GM12878 (cell line): ENCODE measurements around the gene TMEM86A. TPM values are rescaled to one million over a fixed set of nuclear protein-coding genes. Genes with fewer than 3 reads are reported as not detected.

Source experiments
- ATAC-seq: fragments of 200-7000 bp; cut with Tn5 transposase; 3 replicates; pipeline ENCODE4 v1.9.1; 2020; ENCODE audit warnings: mild to moderate bottlenecking, moderate library complexity
- BruUV-seq: library from RNA; stranded (reverse); fragments of 400-500 nt; replicated peaks from 2 replicates; lab custom pipeline; 2021; lab: Mats Ljungman, UMichigan
- CTCF ChIA-PET: fragments of 300-600 bp; sonication (Branson Sonifier 250); formaldehyde crosslinking; extraction: SDS; loops from one replicate; lab custom pipeline; 2021; ENCODE audit warnings: inconsistent platforms; lab: Yijun Ruan, JAX
- POLR2A ChIA-PET: fragments of 350-600 bp; formaldehyde crosslinking; extraction: SDS; loops from one replicate; lab custom pipeline; 2021; ENCODE audit warnings: inconsistent platforms; lab: Charles Lee
- RAD21 ChIA-PET: fragments of 300-600 bp; sonication (Branson Sonifier 250); formaldehyde crosslinking; loops from one replicate; lab custom pipeline; 2023; ENCODE audit warnings: antibody characterized with exemption; ENCODE audit not compliant: unreplicated experiment; lab: Charles Lee
- SMC1A ChIA-PET: fragments of 300-600 bp; sonication (Branson Sonifier 250); formaldehyde crosslinking; loops from one replicate; lab custom pipeline; 2023; ENCODE audit not compliant: unreplicated experiment, uncharacterized antibody; lab: Charles Lee
- DNase-seq: peaks from one replicate; pipeline ENCODE4 v3.0.0-alpha.2; 2011; ENCODE audit warnings: low read depth, low spot score
- FAIRE-seq: peaks from 3 replicates; lab custom pipeline; 2011; peaks lifted over from hg19 to GRCh38; lab: Jason Lieb, UNC
- H2AFZ ChIP-seq: 2 replicates; pipeline ENCODE4 v1.6.0; 2011; ENCODE audit warnings: low read depth, low read length, control low read depth; ENCODE audit not compliant: control insufficient read depth
- H3K27ac ChIP-seq: 2 replicates; pipeline ENCODE4 v1.5.1; 2011; ENCODE audit warnings: control low read depth; ENCODE audit not compliant: control insufficient read depth, insufficient read depth
- H3K27me3 ChIP-seq, 2 experiments: replicated peaks in 1 of 2; 2 replicates each; pipeline versions ENCODE4 v1.6.0 to v1.6.1; 2011; ENCODE audit warnings: low read length in 1 of 2; ENCODE audit not compliant: control insufficient read depth in 2 of 2, insufficient read depth in 2 of 2
- H3K36me3 ChIP-seq, 2 experiments: 2 replicates each; pipeline ENCODE4 v1.5.1; 2011; ENCODE audit warnings: low read length in 1 of 2; ENCODE audit not compliant: control insufficient read depth in 2 of 2, insufficient read depth in 2 of 2
- H3K4me1 ChIP-seq: 2 replicates; pipeline ENCODE4 v1.6.1; 2011; ENCODE audit warnings: mild to moderate bottlenecking, low read length, moderate library complexity, mixed read lengths; ENCODE audit not compliant: control insufficient read depth, insufficient read depth
- H3K4me2 ChIP-seq: 2 replicates; pipeline ENCODE4 v1.6.0; 2011; ENCODE audit warnings: control low read depth; ENCODE audit not compliant: control insufficient read depth, insufficient read depth
- H3K4me3 ChIP-seq: fragments of 200-600 bp; sonication (generic); 2 replicates; pipeline ENCODE4 v1.5.1; 2016
- H3K79me2 ChIP-seq: 2 replicates; pipeline ENCODE4 v1.6.0; 2011; ENCODE audit warnings: low read length; ENCODE audit not compliant: control insufficient read depth, insufficient read depth
- H3K9ac ChIP-seq: 2 replicates; pipeline ENCODE4 v1.8.0; 2011; ENCODE audit warnings: low read length, control low read depth, mixed read lengths; ENCODE audit not compliant: control insufficient read depth, insufficient read depth
- H3K9me3 ChIP-seq: replicated peaks from 3 replicates; pipeline ENCODE4 v1.5.1; 2011; ENCODE audit warnings: mild to moderate bottlenecking, low read length; ENCODE audit not compliant: control insufficient read depth, insufficient read depth
- H4K20me1 ChIP-seq: 2 replicates; pipeline ENCODE4 v1.6.0; 2011; ENCODE audit not compliant: control insufficient read depth, insufficient read depth
- FOXK2 ChIP-seq: fragments of 450-650 bp; IDR thresholded peaks from 2 replicates; pipeline ENCODE4 v1.6.1; 2017; ENCODE audit warnings: mild to moderate bottlenecking, moderate library complexity
- MTA2 ChIP-seq: fragments of 450-650 bp; IDR thresholded peaks from 2 replicates; pipeline ENCODE4 v1.6.1; 2016; ENCODE audit warnings: low read depth, mild to moderate bottlenecking, moderate library complexity
- MTA3 ChIP-seq: IDR thresholded peaks from 2 replicates; pipeline ENCODE4 v1.6.1; 2012; ENCODE audit warnings: low read length, inconsistent platforms, borderline replicate concordance
- SIN3A ChIP-seq: IDR thresholded peaks from 2 replicates; pipeline ENCODE4 v1.6.1; 2012; ENCODE audit warnings: low read depth, low read length, improper control_type of control experiment
- SIX5 ChIP-seq: IDR thresholded peaks from 2 replicates; pipeline ENCODE4 v1.6.1; 2011; ENCODE audit warnings: mild to moderate bottlenecking, low read depth, low read length, moderate library complexity; ENCODE audit not compliant: severe bottlenecking
- SMAD1 ChIP-seq: fragments of 450-650 bp; IDR thresholded peaks from 2 replicates; pipeline ENCODE4 v1.6.1; 2018; ENCODE audit warnings: mild to moderate bottlenecking, low read depth; ENCODE audit not compliant: partially characterized antibody
- SMAD5 ChIP-seq: IDR thresholded peaks from 2 replicates; pipeline ENCODE4 v1.6.1; 2016; ENCODE audit warnings: antibody characterized with exemption, low read depth
- WGBS: methylation state at CpG from one replicate; pipeline ENCODE4 v1.1.6; 2016; ENCODE audit warnings: low lambda C conversion rate; ENCODE audit not compliant: insufficient replicate concordance, insufficient coverage; ENCODE audit errors: missing lambda C conversion rate; 5-methylcytosine and 5-hydroxymethylcytosine counted together
- in situ Hi-C: fragments of 300-500 bp; cut with MboI; formaldehyde crosslinking; loops from 9 replicates; pipeline ENCODE4 v1.14.3; 2018; ENCODE audit warnings: mixed read lengths
- intact Hi-C: fragments of 100-400 bp; cut with micrococcal nuclease; formaldehyde crosslinking; loops from one replicate; pipeline ENCODE4 v1.14.2; 2022; ENCODE audit not compliant: unreplicated experiment
- polyA plus RNA-seq, 11 experiments: library from polyadenylated mRNA; depleted of rRNA in 4 of 11; unstranded in 6 of 11; stranded (reverse) in 5 of 11; fragments of >200 nt; fragmentation: Nextera tagmentation in 4 of 11; fragmentation: Illumina TruSeq in 1 of 11; extraction: Ambion mirVana in 4 of 11; extraction: Trizol in 1 of 11; gene quantifications; 1 replicate in 1 of 11; 2 replicates in 10 of 11; pipeline versions ENCODE4 v1.2.1 to v1.2.3, GENCODE V29; 2011 to 2016; ENCODE audit warnings: inconsistent platforms in 2 of 11, missing spikeins in 2 of 11, low read depth in 1 of 11
- total RNA-seq, 4 experiments: library from RNA; depleted of rRNA in 3 of 4; stranded (reverse); fragments of >200 nt in 3 of 4; fragmentation: Illumina TruSeq in 1 of 4; extraction: Trizol in 1 of 4; gene quantifications; 2 replicates each; pipeline versions ENCODE4 v1.2.1 to v1.2.3, GENCODE V29; 2013 to 2021
- TF ChIP-seq, protein P1 (sequence below): fragments of 450-650 bp; IDR thresholded peaks from 2 replicates; pipeline ENCODE4 v1.6.1; 2018; ENCODE audit warnings: mild to moderate bottlenecking, low read depth, moderate library complexity; ENCODE audit not compliant: partially characterized antibody
- TF ChIP-seq, protein P2 (sequence below): fragments of 450-650 bp; IDR thresholded peaks from 2 replicates; pipeline ENCODE4 v1.6.1; 2016; ENCODE audit warnings: mild to moderate bottlenecking
- TF ChIP-seq, protein P3 (sequence below): IDR thresholded peaks from 2 replicates; pipeline ENCODE4 v1.6.1; 2011; ENCODE audit warnings: low read depth, mild to moderate bottlenecking, low read length, moderate library complexity, borderline replicate concordance; ENCODE audit errors: extremely low read depth
- TF ChIP-seq, protein P4 (sequence below): IDR thresholded peaks from 2 replicates; pipeline ENCODE4 v1.6.1; 2011; ENCODE audit warnings: borderline replicate concordance, low read depth, mild to moderate bottlenecking, moderate library complexity, mixed read lengths, low read length; ENCODE audit not compliant: insufficient read depth; ENCODE audit errors: extremely low read length
- TF ChIP-seq, protein P5 (sequence below): fragments of 450-650 bp; IDR thresholded peaks from 2 replicates; pipeline ENCODE4 v1.6.1; 2017; ENCODE audit warnings: mild to moderate bottlenecking
- TF ChIP-seq, protein P6 (sequence below): fragments of 150-350 bp; IDR thresholded peaks from 2 replicates; pipeline ENCODE4 v1.6.1; 2016; ENCODE audit warnings: low read depth, low read length

Gene TMEM86A
- total and polyA plus RNA-seq, 10 of the 15 experiments (the other 5 are each of a cell fraction or from before 2014, with no cell fraction given) = 0.01 to 0.11 (median 0.06) TPM; not detected in 7

DNA sequence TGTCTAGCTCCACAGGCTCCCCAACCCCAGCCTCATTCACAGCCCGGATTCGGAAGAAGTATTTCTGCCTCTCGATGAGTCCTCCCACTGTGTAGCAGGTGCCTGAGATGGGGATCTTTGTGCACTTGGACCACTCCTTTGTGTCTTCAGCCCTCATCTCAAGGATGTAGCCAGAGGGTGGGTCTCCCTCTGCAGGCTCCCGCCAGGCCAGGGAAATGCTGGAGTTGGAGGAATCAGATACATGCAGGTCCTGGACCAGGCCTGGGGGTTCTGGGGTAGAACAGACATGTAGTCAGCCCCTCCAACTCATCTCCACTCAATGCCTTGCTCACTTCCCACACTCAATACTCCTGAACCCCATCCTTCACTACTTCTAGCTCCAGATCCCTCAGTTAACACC lies 10.8 kb downstream of the TMEM86A start:
- ChIA-PET CTCF (interaction anchor here (2.1 kb wide), 1 partner anchor 13 kb away, joined by 11 read pairs; no protein-coding TSS in a partner anchor), SMC1A (no interaction called here), RAD21 (no interaction called here), POLR2A (no interaction called here)
- H2AFZ ChIP-seq = no peak overlapping the region
- BruUV-seq = no TSS peak
- in situ Hi-C loops (no loop called here), intact Hi-C loops (no loop called here)
- H3K9me3 ChIP-seq = no peaks in the 10 kb centered on the region; the same call in 2 of the 3 replicates
- DNase-seq (no peak), ATAC-seq (no peak), FAIRE-seq (no peak)
- H3K27ac ChIP-seq = no peak overlapping the region
- H3K4me3 ChIP-seq = no peak overlapping the region
- H3K4me1 ChIP-seq = 0 out of 2 replicates have a peak, but pooled peaks cover 3% of the 10 kb centered on the region
- no peaks in the 10 kb centered on the region for H3K36me3 ChIP-seq
- no peak overlapping the region for H3K9ac ChIP-seq
- H3K79me2 ChIP-seq = no peaks in the 10 kb centered on the region
- no peaks in the 10 kb centered on the region for H4K20me1 ChIP-seq
- 63% methylated on average over 4 of the region's 4 CpGs for WGBS
- no peak overlapping the region for H3K4me2 ChIP-seq
- peaks cover 3 to 7% of the 10 kb centered on the region in 2 experiments; a peak in 3 of 4 replicates for H3K27me3 ChIP-seq
- TF ChIP-seq SMAD5 (no peak), MTA2 (no peak), SIX5 (no peak), MTA3 (no peak), FOXK2 (no peak), SMAD1 (no peak), SIN3A (no peak)
- TF ChIP-seq, protein P1, sequence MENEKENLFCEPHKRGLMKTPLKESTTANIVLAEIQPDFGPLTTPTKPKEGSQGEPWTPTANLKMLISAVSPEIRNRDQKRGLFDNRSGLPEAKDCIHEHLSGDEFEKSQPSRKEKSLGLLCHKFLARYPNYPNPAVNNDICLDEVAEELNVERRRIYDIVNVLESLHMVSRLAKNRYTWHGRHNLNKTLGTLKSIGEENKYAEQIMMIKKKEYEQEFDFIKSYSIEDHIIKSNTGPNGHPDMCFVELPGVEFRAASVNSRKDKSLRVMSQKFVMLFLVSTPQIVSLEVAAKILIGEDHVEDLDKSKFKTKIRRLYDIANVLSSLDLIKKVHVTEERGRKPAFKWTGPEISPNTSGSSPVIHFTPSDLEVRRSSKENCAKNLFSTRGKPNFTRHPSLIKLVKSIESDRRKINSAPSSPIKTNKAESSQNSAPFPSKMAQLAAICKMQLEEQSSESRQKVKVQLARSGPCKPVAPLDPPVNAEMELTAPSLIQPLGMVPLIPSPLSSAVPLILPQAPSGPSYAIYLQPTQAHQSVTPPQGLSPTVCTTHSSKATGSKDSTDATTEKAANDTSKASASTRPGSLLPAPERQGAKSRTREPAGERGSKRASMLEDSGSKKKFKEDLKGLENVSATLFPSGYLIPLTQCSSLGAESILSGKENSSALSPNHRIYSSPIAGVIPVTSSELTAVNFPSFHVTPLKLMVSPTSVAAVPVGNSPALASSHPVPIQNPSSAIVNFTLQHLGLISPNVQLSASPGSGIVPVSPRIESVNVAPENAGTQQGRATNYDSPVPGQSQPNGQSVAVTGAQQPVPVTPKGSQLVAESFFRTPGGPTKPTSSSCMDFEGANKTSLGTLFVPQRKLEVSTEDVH = no peak
- TF ChIP-seq, protein P2, sequence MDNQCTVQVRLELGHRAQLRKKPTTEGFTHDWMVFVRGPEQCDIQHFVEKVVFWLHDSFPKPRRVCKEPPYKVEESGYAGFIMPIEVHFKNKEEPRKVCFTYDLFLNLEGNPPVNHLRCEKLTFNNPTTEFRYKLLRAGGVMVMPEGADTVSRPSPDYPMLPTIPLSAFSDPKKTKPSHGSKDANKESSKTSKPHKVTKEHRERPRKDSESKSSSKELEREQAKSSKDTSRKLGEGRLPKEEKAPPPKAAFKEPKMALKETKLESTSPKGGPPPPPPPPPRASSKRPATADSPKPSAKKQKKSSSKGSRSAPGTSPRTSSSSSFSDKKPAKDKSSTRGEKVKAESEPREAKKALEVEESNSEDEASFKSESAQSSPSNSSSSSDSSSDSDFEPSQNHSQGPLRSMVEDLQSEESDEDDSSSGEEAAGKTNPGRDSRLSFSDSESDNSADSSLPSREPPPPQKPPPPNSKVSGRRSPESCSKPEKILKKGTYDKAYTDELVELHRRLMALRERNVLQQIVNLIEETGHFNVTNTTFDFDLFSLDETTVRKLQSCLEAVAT = no peak
- TF ChIP-seq, protein P3, sequence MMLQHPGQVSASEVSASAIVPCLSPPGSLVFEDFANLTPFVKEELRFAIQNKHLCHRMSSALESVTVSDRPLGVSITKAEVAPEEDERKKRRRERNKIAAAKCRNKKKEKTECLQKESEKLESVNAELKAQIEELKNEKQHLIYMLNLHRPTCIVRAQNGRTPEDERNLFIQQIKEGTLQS = no peak
- TF ChIP-seq, protein P4, sequence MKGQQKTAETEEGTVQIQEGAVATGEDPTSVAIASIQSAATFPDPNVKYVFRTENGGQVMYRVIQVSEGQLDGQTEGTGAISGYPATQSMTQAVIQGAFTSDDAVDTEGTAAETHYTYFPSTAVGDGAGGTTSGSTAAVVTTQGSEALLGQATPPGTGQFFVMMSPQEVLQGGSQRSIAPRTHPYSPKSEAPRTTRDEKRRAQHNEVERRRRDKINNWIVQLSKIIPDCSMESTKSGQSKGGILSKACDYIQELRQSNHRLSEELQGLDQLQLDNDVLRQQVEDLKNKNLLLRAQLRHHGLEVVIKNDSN = no peak
- TF ChIP-seq, protein P5, sequence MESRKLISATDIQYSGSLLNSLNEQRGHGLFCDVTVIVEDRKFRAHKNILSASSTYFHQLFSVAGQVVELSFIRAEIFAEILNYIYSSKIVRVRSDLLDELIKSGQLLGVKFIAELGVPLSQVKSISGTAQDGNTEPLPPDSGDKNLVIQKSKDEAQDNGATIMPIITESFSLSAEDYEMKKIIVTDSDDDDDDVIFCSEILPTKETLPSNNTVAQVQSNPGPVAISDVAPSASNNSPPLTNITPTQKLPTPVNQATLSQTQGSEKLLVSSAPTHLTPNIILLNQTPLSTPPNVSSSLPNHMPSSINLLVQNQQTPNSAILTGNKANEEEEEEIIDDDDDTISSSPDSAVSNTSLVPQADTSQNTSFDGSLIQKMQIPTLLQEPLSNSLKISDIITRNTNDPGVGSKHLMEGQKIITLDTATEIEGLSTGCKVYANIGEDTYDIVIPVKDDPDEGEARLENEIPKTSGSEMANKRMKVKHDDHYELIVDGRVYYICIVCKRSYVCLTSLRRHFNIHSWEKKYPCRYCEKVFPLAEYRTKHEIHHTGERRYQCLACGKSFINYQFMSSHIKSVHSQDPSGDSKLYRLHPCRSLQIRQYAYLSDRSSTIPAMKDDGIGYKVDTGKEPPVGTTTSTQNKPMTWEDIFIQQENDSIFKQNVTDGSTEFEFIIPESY = no peak
- TF ChIP-seq, protein P6, sequence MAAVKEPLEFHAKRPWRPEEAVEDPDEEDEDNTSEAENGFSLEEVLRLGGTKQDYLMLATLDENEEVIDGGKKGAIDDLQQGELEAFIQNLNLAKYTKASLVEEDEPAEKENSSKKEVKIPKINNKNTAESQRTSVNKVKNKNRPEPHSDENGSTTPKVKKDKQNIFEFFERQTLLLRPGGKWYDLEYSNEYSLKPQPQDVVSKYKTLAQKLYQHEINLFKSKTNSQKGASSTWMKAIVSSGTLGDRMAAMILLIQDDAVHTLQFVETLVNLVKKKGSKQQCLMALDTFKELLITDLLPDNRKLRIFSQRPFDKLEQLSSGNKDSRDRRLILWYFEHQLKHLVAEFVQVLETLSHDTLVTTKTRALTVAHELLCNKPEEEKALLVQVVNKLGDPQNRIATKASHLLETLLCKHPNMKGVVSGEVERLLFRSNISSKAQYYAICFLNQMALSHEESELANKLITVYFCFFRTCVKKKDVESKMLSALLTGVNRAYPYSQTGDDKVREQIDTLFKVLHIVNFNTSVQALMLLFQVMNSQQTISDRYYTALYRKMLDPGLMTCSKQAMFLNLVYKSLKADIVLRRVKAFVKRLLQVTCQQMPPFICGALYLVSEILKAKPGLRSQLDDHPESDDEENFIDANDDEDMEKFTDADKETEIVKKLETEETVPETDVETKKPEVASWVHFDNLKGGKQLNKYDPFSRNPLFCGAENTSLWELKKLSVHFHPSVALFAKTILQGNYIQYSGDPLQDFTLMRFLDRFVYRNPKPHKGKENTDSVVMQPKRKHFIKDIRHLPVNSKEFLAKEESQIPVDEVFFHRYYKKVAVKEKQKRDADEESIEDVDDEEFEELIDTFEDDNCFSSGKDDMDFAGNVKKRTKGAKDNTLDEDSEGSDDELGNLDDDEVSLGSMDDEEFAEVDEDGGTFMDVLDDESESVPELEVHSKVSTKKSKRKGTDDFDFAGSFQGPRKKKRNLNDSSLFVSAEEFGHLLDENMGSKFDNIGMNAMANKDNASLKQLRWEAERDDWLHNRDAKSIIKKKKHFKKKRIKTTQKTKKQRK = no peak
